SK-N-SH treated with all-trans-retinoic acid at 6 μM for 48 hours (cell line): Measurements from ENCODE around the gene SMTNL2.

Experiments used
- GLIS3 ChIP-seq: fragments of 250-450 bp; sonication (Bioruptor Pico); IDR thresholded peaks from 2 replicates; pipeline ENCODE4 v1.5.0; 2020; ENCODE audit warnings: mild to moderate bottlenecking, moderate library complexity
- PPARA ChIP-seq: fragments of 250-450 bp; sonication (Bioruptor Pico); IDR thresholded peaks from 2 replicates; pipeline ENCODE4 v1.5.0; 2020; ENCODE audit warnings: mild to moderate bottlenecking, borderline replicate concordance
- RARB ChIP-seq: fragments of 250-450 bp; sonication (Bioruptor Pico); IDR thresholded peaks from 2 replicates; pipeline ENCODE4 v1.8.0; 2021; ENCODE audit warnings: mild to moderate bottlenecking, moderate library complexity
- SNAI2 ChIP-seq: fragments of 250-450 bp; sonication (Bioruptor Pico); IDR thresholded peaks from 2 replicates; pipeline ENCODE4 v1.5.0; 2020; ENCODE audit warnings: mild to moderate bottlenecking, moderate library complexity
- TCF4 ChIP-seq: fragments of 250-450 bp; sonication (Bioruptor Pico); IDR thresholded peaks from 2 replicates; pipeline ENCODE4 v1.8.0; 2021; ENCODE audit warnings: mild to moderate bottlenecking, moderate library complexity, borderline replicate concordance
- ZC3H10 ChIP-seq: fragments of 250-450 bp; sonication (Bioruptor Pico); IDR thresholded peaks from 2 replicates; pipeline ENCODE4 v1.5.1; 2021; ENCODE audit warnings: mild to moderate bottlenecking, moderate library complexity
- ZNF565 ChIP-seq: fragments of 450-650 bp; formaldehyde crosslinking; conservative IDR thresholded peaks from 2 replicates; pipeline ENCODE4 v1.5.0; 2020; ENCODE audit warnings: low read depth, mild to moderate bottlenecking, moderate library complexity
- ZNF70 ChIP-seq: fragments of 450-650 bp; formaldehyde crosslinking; IDR thresholded peaks from 2 replicates; pipeline ENCODE4 v1.5.0; 2020; ENCODE audit warnings: mild to moderate bottlenecking, moderate library complexity
- TF ChIP-seq, protein P1 (sequence below): fragments of 250-450 bp; sonication (Bioruptor Pico); IDR thresholded peaks from 2 replicates; pipeline ENCODE4 v1.8.0; 2020; ENCODE audit warnings: mild to moderate bottlenecking, moderate library complexity, borderline replicate concordance

DNA sequence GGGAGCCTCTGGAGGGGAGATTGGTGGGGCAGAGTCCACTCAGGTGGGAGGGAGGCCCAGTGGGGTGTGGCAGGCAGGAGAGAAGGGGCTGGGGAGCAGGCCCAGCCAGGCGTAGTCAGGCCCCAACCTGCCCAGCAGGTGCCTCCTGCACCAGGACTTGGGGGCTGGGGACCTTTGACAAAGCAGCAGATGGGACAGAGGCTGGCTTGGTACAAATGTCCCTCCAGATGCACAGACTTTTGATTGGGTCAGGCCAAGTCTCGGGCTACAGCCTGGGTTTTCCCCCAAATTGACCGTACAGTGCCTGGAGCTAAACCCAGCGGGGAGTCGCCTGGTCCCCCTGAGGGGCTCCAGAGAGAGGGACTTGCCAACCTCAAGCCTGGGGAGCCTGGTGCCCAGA is 24.4 kb upstream of the SMTNL2 start:
- TF ChIP-seq ZNF70 (no peak), ZC3H10 (no peak), ZNF565 (no peak), GLIS3 (CRISPR knock-in tag) (no peak), SNAI2 (CRISPR knock-in tag) (no peak), RARB (CRISPR knock-in tag) (no peak), TCF4 (CRISPR knock-in tag) (no peak), PPARA (CRISPR knock-in tag) (no peak)
- TF ChIP-seq, protein P1, sequence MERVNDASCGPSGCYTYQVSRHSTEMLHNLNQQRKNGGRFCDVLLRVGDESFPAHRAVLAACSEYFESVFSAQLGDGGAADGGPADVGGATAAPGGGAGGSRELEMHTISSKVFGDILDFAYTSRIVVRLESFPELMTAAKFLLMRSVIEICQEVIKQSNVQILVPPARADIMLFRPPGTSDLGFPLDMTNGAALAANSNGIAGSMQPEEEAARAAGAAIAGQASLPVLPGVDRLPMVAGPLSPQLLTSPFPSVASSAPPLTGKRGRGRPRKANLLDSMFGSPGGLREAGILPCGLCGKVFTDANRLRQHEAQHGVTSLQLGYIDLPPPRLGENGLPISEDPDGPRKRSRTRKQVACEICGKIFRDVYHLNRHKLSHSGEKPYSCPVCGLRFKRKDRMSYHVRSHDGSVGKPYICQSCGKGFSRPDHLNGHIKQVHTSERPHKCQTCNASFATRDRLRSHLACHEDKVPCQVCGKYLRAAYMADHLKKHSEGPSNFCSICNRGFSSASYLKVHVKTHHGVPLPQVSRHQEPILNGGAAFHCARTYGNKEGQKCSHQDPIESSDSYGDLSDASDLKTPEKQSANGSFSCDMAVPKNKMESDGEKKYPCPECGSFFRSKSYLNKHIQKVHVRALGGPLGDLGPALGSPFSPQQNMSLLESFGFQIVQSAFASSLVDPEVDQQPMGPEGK (CRISPR knock-in tag), result no peak
